Activated naive CD4-positive, alpha-beta T cell treated with anti-CD3 and anti-CD28 coated beads, Interleukin-2, amount 50 U/mL, for 24 hours (primary cell): Measurements from ENCODE around the gene STK32B.
"Not testable (repeated sequence)": the region's sequence is repeated elsewhere in the genome, so short reads cannot be mapped to it uniquely, and the experiment has no call there.

ENCODE experiments used
- H3K27ac Mint-ChIP-seq: one replicate; pipeline ENCODE4 v1.8.0; 2021; ENCODE audit warnings: mild to moderate bottlenecking, mixed read lengths
- H3K27me3 Mint-ChIP-seq: one replicate; pipeline ENCODE4 v1.8.0; 2021; ENCODE audit warnings: mixed read lengths
- H3K36me3 Mint-ChIP-seq: one replicate; pipeline ENCODE4 v1.8.0; 2021; ENCODE audit warnings: mixed read lengths
- H3K4me1 Mint-ChIP-seq: one replicate; pipeline ENCODE4 v1.8.0; 2021; ENCODE audit warnings: mixed read lengths
- H3K4me3 Mint-ChIP-seq: one replicate; pipeline ENCODE4 v1.8.0; 2021; ENCODE audit warnings: mild to moderate bottlenecking, mixed read lengths
- H3K9me3 Mint-ChIP-seq: one replicate; pipeline ENCODE4 v1.8.0; 2021; ENCODE audit warnings: mixed read lengths

The STK32B gene

GRCh38 chr4:5175836-5176235 lies 124.6 kb downstream of the STK32B start:
- not testable (repeated sequence) for H3K4me3 Mint-ChIP-seq, H3K4me1 Mint-ChIP-seq, H3K27me3 Mint-ChIP-seq, H3K27ac Mint-ChIP-seq, H3K36me3 Mint-ChIP-seq, H3K9me3 Mint-ChIP-seq

- no peaks in the 10 kb centered on the region for H3K9me3 Mint-ChIP-seq
Observed at GRCh38 chr4:5184606-5185005, 133.3 kb downstream of the STK32B start.

GRCh38 chr4:5185551-5185950 lies 134.3 kb downstream of the STK32B start:
- Mint-ChIP-seq H3K9me3 (no peaks in the 10 kb centered on the region), H3K4me3 (no peak overlapping the region), H3K36me3 (no peaks in the 10 kb centered on the region), H3K27me3 (peaks cover 2% of the 10 kb centered on the region), H3K27ac (no peak overlapping the region), H3K4me1 (no peaks in the 10 kb centered on the region)

More at GRCh38 chr4:5184606-5185005, 133.3 kb downstream of the STK32B start:
- Mint-ChIP-seq H3K27me3 (peaks cover 2% of the 10 kb centered on the region), H3K36me3 (no peaks in the 10 kb centered on the region), H3K27ac (no peak overlapping the region), H3K4me1 (no peaks in the 10 kb centered on the region), H3K4me3 (no peak overlapping the region)

GRCh38 chr4:5186271-5187064 lies 135.2 kb downstream of the STK32B start:
- Mint-ChIP-seq H3K9me3 (no peaks in the 10 kb centered on the region), H3K4me1 (no peaks in the 10 kb centered on the region), H3K4me3 (no peak overlapping the region), H3K27ac (no peak overlapping the region), H3K27me3 (peaks cover 2% of the 10 kb centered on the region), H3K36me3 (no peaks in the 10 kb centered on the region)

GRCh38 chr4:5188130-5188529 lies 136.8 kb downstream of the STK32B start:
- no peak overlapping the region for H3K4me3 Mint-ChIP-seq
- H3K4me1 Mint-ChIP-seq, result no peaks in the 10 kb centered on the region
- peaks cover 2% of the 10 kb centered on the region for H3K27me3 Mint-ChIP-seq
- H3K27ac Mint-ChIP-seq, result no peak overlapping the region
- no peaks in the 10 kb centered on the region for H3K9me3 Mint-ChIP-seq
- no peaks in the 10 kb centered on the region for H3K36me3 Mint-ChIP-seq

- H3K4me3 Mint-ChIP-seq, result no peak overlapping the region
- no peaks in the 10 kb centered on the region for H3K4me1 Mint-ChIP-seq
- peaks cover 2% of the 10 kb centered on the region for H3K27me3 Mint-ChIP-seq
- H3K36me3 Mint-ChIP-seq, result no peaks in the 10 kb centered on the region
- H3K27ac Mint-ChIP-seq, result no peak overlapping the region
- H3K9me3 Mint-ChIP-seq, result no peaks in the 10 kb centered on the region
Observed at GRCh38 chr4:5191831-5192230, 140.6 kb downstream of the STK32B start.

- no peaks in the 10 kb centered on the region for H3K27me3 Mint-ChIP-seq
- no peaks in the 10 kb centered on the region for H3K4me1 Mint-ChIP-seq
- H3K27ac Mint-ChIP-seq, result no peak overlapping the region
- H3K36me3 Mint-ChIP-seq, result no peaks in the 10 kb centered on the region
- H3K9me3 Mint-ChIP-seq, result no peaks in the 10 kb centered on the region
- H3K4me3 Mint-ChIP-seq, result no peak overlapping the region
Observed at GRCh38 chr4:5192271-5192670, 141.0 kb downstream of the STK32B start.

- Mint-ChIP-seq H3K9me3 (no peaks in the 10 kb centered on the region), H3K27me3 (no peaks in the 10 kb centered on the region), H3K27ac (no peak overlapping the region), H3K36me3 (no peaks in the 10 kb centered on the region), H3K4me1 (no peaks in the 10 kb centered on the region), H3K4me3 (no peak overlapping the region)
Observed at GRCh38 chr4:5192678-5193077, 141.4 kb downstream of the STK32B start.

GRCh38 chr4:5198656-5199541 lies 147.6 kb downstream of the STK32B start:
- H3K36me3 Mint-ChIP-seq, result no peaks in the 10 kb centered on the region
- no peak overlapping the region for H3K4me3 Mint-ChIP-seq
- H3K9me3 Mint-ChIP-seq, result no peaks in the 10 kb centered on the region
- no peaks in the 10 kb centered on the region for H3K27me3 Mint-ChIP-seq
- no peaks in the 10 kb centered on the region for H3K4me1 Mint-ChIP-seq
- H3K27ac Mint-ChIP-seq, result no peak overlapping the region

- Mint-ChIP-seq H3K27me3 (no peaks in the 10 kb centered on the region), H3K27ac (no peak overlapping the region), H3K4me3 (no peak overlapping the region), H3K36me3 (no peaks in the 10 kb centered on the region), H3K9me3 (no peaks in the 10 kb centered on the region), H3K4me1 (no peaks in the 10 kb centered on the region)
Observed at GRCh38 chr4:5199912-5200311, 148.6 kb downstream of the STK32B start.

- Mint-ChIP-seq H3K27me3 (no peaks in the 10 kb centered on the region), H3K4me3 (no peak overlapping the region), H3K36me3 (no peaks in the 10 kb centered on the region), H3K9me3 (no peaks in the 10 kb centered on the region), H3K4me1 (no peaks in the 10 kb centered on the region), H3K27ac (no peak overlapping the region)
Observed at GRCh38 chr4:5200513-5200912, 149.2 kb downstream of the STK32B start.

- Mint-ChIP-seq H3K9me3 (no peaks in the 10 kb centered on the region), H3K27ac (no peak overlapping the region), H3K36me3 (no peaks in the 10 kb centered on the region), H3K4me1 (no peaks in the 10 kb centered on the region), H3K4me3 (no peak overlapping the region), H3K27me3 (no peaks in the 10 kb centered on the region)
Observed at GRCh38 chr4:5203309-5203992, 152.2 kb downstream of the STK32B start.

- H3K36me3 Mint-ChIP-seq, result no peaks in the 10 kb centered on the region
- no peaks in the 10 kb centered on the region for H3K4me1 Mint-ChIP-seq
- H3K27me3 Mint-ChIP-seq, result peaks cover 1% of the 10 kb centered on the region
- H3K27ac Mint-ChIP-seq, result no peak overlapping the region
- H3K4me3 Mint-ChIP-seq, result no peak overlapping the region
- no peaks in the 10 kb centered on the region for H3K9me3 Mint-ChIP-seq
Observed at GRCh38 chr4:5203993-5204310, 152.7 kb downstream of the STK32B start.

GRCh38 chr4:5204781-5205180 lies 153.5 kb downstream of the STK32B start:
- H3K4me1 Mint-ChIP-seq, result no peaks in the 10 kb centered on the region
- no peaks in the 10 kb centered on the region for H3K36me3 Mint-ChIP-seq
- no peak overlapping the region for H3K27ac Mint-ChIP-seq
- no peaks in the 10 kb centered on the region for H3K9me3 Mint-ChIP-seq
- peaks cover 1% of the 10 kb centered on the region for H3K27me3 Mint-ChIP-seq
- H3K4me3 Mint-ChIP-seq, result no peak overlapping the region

- Mint-ChIP-seq H3K9me3 (no peaks in the 10 kb centered on the region), H3K4me1 (no peaks in the 10 kb centered on the region), H3K27me3 (peaks cover 1% of the 10 kb centered on the region), H3K36me3 (no peaks in the 10 kb centered on the region), H3K27ac (no peak overlapping the region), H3K4me3 (no peak overlapping the region)
Observed at GRCh38 chr4:5206016-5206790, 154.9 kb downstream of the STK32B start.
